Neural cell (in vitro differentiated cells): ENCODE results near the gene AGBL4. TPM values are rescaled to one million over a fixed set of nuclear protein-coding genes. Genes with fewer than 3 reads are reported as not detected.

Experiments
- H2AFZ ChIP-seq: fragments of 200-600, 300-800 bp; sonication (generic), shearing (Covaris generic); 2 replicates; pipeline ENCODE4 v1.6.0; 2014; ENCODE audit warnings: low read depth, mild to moderate bottlenecking, antibody characterized with exemption, low read length, moderate library complexity
- H3F3A ChIP-seq: fragments of 200-600 bp; shearing (Covaris generic); 2 replicates; pipeline ENCODE4 v1.6.1; 2016; ENCODE audit warnings: mild to moderate bottlenecking, moderate library complexity, mixed read lengths, antibody characterized with exemption, low read length; ENCODE audit not compliant: insufficient read depth, poor library complexity, severe bottlenecking
- H3K27ac ChIP-seq: fragments of 200-600, 300-800 bp; sonication (generic), shearing (Covaris generic); 2 replicates; pipeline ENCODE4 v1.5.1; 2014; ENCODE audit warnings: mild to moderate bottlenecking, low read length, moderate library complexity
- H3K27me3 ChIP-seq: fragments of 300-800, 200-600 bp; sonication (generic), shearing (Covaris generic); 2 replicates; pipeline ENCODE4 v1.6.0; 2014; ENCODE audit warnings: mild to moderate bottlenecking, low read depth, low read length, moderate library complexity; ENCODE audit not compliant: insufficient read depth
- H3K36me3 ChIP-seq: fragments of 300-800, 200-600 bp; sonication (generic), shearing (Covaris generic); 2 replicates; pipeline ENCODE4 v1.5.1; 2014; ENCODE audit warnings: mild to moderate bottlenecking, antibody characterized with exemption, low read length, moderate library complexity; ENCODE audit not compliant: insufficient read depth
- H3K4me2 ChIP-seq: fragments of 300-800, 200-600 bp; sonication (generic), shearing (Covaris generic); 2 replicates; pipeline ENCODE4 v1.6.0; 2014; ENCODE audit warnings: mild to moderate bottlenecking, low read length
- H3K4me3 ChIP-seq: fragments of 300-800, 200-600 bp; sonication (generic), shearing (Covaris generic); 2 replicates; pipeline ENCODE4 v1.5.1; 2014; ENCODE audit warnings: mild to moderate bottlenecking, low read length, moderate library complexity
- H3K79me2 ChIP-seq: fragments of 200-600 bp; shearing (Covaris generic); replicated peaks from 2 replicates; pipeline ENCODE4 v1.6.0; 2014; ENCODE audit warnings: mild to moderate bottlenecking, low read length, moderate library complexity; ENCODE audit not compliant: insufficient read depth
- H3K9ac ChIP-seq: fragments of 300-800, 200-600 bp; sonication (generic), shearing (Covaris generic); 2 replicates; pipeline ENCODE4 v1.6.1; 2016; ENCODE audit warnings: mild to moderate bottlenecking, low read length, mixed read lengths
- H3K9me2 ChIP-seq: fragments of 200-600 bp; shearing (Covaris generic); 2 replicates; pipeline ENCODE4 v1.6.1; 2016; ENCODE audit warnings: mild to moderate bottlenecking, low read length, mixed read lengths; ENCODE audit not compliant: insufficient read depth
- H3K9me3 ChIP-seq: fragments of 200-600, 300-800 bp; sonication (generic), shearing (Covaris generic); 2 replicates; pipeline ENCODE4 v1.6.1; 2016; ENCODE audit warnings: mild to moderate bottlenecking, mixed run types, low read length, moderate library complexity, mixed read lengths
- H4K20me1 ChIP-seq: fragments of 200-600 bp; shearing (Covaris generic); 2 replicates; pipeline ENCODE4 v1.6.1; 2016; ENCODE audit warnings: mild to moderate bottlenecking, mixed run types; ENCODE audit not compliant: insufficient read depth
- EP300 ChIP-seq: fragments of 450-650 bp; conservative IDR thresholded peaks from 2 replicates; pipeline ENCODE4 v1.6.1; 2014; ENCODE audit warnings: antibody characterized with exemption, mild to moderate bottlenecking, moderate library complexity; ENCODE audit not compliant: poor library complexity, severe bottlenecking
- EZH2 ChIP-seq: fragments of 200-600, 300-800 bp; shearing (Covaris generic), sonication (generic); IDR thresholded peaks from 2 replicates; pipeline ENCODE4 v1.6.1; 2014; ENCODE audit warnings: antibody characterized with exemption, low read length, borderline replicate concordance, mild to moderate bottlenecking; ENCODE audit not compliant: insufficient read depth, poor library complexity, severe bottlenecking
- MXI1 ChIP-seq: fragments of 450-650 bp; conservative IDR thresholded peaks from 2 replicates; pipeline ENCODE4 v1.6.1; 2014; ENCODE audit warnings: antibody characterized with exemption, mild to moderate bottlenecking; ENCODE audit not compliant: poor library complexity, severe bottlenecking
- POLR2AphosphoS5 ChIP-seq: IDR thresholded peaks from 2 replicates; pipeline ENCODE4 v1.6.1; 2012
- RAD21 ChIP-seq: fragments of 450-650 bp; conservative IDR thresholded peaks from 2 replicates; pipeline ENCODE4 v1.6.1; 2014; ENCODE audit warnings: antibody characterized with exemption, mild to moderate bottlenecking, moderate library complexity
- REST ChIP-seq: IDR thresholded peaks from 2 replicates; pipeline ENCODE4 v1.6.1; 2012; ENCODE audit warnings: borderline replicate concordance
- SMC3 ChIP-seq: fragments of 450-650 bp; conservative IDR thresholded peaks from 2 replicates; pipeline ENCODE4 v1.6.1; 2014; ENCODE audit warnings: antibody characterized with exemption, mild to moderate bottlenecking, moderate library complexity; ENCODE audit not compliant: poor library complexity
- TAF1 ChIP-seq: IDR thresholded peaks from 2 replicates; pipeline ENCODE4 v1.6.1; 2012; ENCODE audit warnings: low read depth
- polyA plus RNA-seq: library from polyadenylated mRNA; depleted of rRNA; stranded (reverse); fragments of >200 nt; gene quantifications from 2 replicates; pipeline ENCODE4 v1.2.3, GENCODE V29; 2014
- TF ChIP-seq, protein P1 (sequence below): fragments of 450-650 bp; IDR thresholded peaks from 2 replicates; pipeline ENCODE4 v1.5.1; 2014; ENCODE audit warnings: antibody characterized with exemption, mild to moderate bottlenecking, moderate library complexity; ENCODE audit not compliant: poor library complexity, severe bottlenecking

AGBL4 gene
- polyA plus RNA-seq, 1 donor from 2014 or later, result 1.3 TPM

DNA sequence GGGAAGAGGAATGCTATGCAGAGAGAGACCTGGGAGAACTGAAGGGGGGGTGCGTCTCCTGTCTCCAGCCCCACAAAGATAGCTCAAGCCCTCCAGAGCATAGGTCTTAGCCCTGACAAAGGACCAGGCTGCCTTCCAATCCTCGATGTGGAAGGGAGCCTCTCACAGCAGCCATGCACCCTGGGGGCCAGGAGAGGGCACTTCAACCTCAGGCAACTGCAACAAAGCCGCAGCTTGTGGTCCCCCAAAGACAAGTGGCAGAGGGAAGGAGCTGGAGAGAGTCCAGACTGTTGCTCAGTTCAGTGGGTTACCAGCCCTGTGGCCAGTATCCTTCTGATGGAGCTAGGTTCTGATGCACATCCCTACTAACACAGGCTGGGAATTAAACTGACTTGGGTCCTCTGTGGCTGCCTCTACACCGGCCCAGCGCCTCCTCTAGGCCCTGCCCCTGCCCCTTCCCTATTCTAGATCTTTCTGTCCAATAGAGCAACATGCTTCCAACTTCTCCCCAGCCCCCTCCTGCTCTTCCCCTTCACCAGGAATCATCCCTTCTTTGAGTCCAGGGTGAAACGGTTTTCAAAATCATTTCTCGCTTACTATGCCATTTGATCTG is 1451.0 kb downstream of the AGBL4 start:
- Histone ChIP-seq H3F3A (no peaks in the 10 kb centered on the region), H3K79me2 (no peaks in the 10 kb centered on the region), H2AFZ (no peak overlapping the region), H3K27me3 (no peaks in the 10 kb centered on the region), H3K9me2 (no peaks in the 10 kb centered on the region), H3K9me3 (no peaks in the 10 kb centered on the region), H4K20me1 (no peaks in the 10 kb centered on the region), H3K4me3 (no peak overlapping the region), H3K9ac (no peak overlapping the region), H3K36me3 (no peaks in the 10 kb centered on the region), H3K27ac (no peak overlapping the region), H3K4me2 (no peak overlapping the region)
- TF ChIP-seq, protein P1, sequence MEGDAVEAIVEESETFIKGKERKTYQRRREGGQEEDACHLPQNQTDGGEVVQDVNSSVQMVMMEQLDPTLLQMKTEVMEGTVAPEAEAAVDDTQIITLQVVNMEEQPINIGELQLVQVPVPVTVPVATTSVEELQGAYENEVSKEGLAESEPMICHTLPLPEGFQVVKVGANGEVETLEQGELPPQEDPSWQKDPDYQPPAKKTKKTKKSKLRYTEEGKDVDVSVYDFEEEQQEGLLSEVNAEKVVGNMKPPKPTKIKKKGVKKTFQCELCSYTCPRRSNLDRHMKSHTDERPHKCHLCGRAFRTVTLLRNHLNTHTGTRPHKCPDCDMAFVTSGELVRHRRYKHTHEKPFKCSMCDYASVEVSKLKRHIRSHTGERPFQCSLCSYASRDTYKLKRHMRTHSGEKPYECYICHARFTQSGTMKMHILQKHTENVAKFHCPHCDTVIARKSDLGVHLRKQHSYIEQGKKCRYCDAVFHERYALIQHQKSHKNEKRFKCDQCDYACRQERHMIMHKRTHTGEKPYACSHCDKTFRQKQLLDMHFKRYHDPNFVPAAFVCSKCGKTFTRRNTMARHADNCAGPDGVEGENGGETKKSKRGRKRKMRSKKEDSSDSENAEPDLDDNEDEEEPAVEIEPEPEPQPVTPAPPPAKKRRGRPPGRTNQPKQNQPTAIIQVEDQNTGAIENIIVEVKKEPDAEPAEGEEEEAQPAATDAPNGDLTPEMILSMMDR, result peak; percentile 93
- TF ChIP-seq TAF1, result no peak
- TF ChIP-seq SMC3, result peak; percentile 94
- no peak for TF ChIP-seq MXI1
- TF ChIP-seq RAD21, result peak; percentile 97
- TF ChIP-seq REST, result no peak
- TF ChIP-seq EP300, result no peak
- no peak for TF ChIP-seq POLR2AphosphoS5
- TF ChIP-seq EZH2, result no peak

DNA sequence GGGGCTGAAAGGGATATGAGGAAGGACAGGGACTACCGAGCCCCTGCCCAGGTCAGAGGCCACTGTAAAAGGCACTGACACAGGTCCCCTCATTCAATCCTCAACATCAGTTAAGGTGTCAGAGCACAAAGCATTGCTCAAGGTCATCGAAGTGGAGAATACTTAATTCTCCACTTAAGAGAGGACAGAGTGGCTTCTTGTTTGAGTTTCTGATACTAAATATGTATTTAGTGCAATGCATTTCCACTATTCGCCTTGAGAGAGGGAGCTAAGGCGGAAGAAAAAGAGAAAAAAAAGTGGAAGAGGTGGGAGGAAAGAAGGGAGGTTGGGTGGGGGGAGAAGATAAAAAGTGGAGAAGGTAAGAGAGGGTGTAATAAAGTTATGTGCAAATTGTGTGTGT is 1451.6 kb downstream of the AGBL4 start:
- Histone ChIP-seq H3K9me2 (no peaks in the 10 kb centered on the region), H3K4me2 (no peak overlapping the region), H3K36me3 (no peaks in the 10 kb centered on the region), H3K27ac (no peak overlapping the region), H3K27me3 (no peaks in the 10 kb centered on the region), H4K20me1 (no peaks in the 10 kb centered on the region), H3K9me3 (no peaks in the 10 kb centered on the region), H2AFZ (no peak overlapping the region), H3K4me3 (no peak overlapping the region), H3F3A (no peaks in the 10 kb centered on the region), H3K79me2 (no peaks in the 10 kb centered on the region), H3K9ac (no peak overlapping the region)
- TF ChIP-seq EZH2, result no peak
- TF ChIP-seq EP300, result no peak
- no peak for TF ChIP-seq REST
- TF ChIP-seq TAF1, result no peak
- no peak for TF ChIP-seq POLR2AphosphoS5
- TF ChIP-seq, protein P1, result no peak
- no peak for TF ChIP-seq RAD21
- no peak for TF ChIP-seq SMC3
- no peak for TF ChIP-seq MXI1
